IMR-90 (cell line): ENCODE data around the gene KRT36. TPM values are rescaled to one million over a fixed set of nuclear protein-coding genes. Genes with fewer than 3 reads are reported as not detected.

Source experiments
- ATAC-seq: fragments of 200-7000 bp; cut with Tn5 transposase; 2 replicates; pipeline ENCODE4 v1.9.1; 2020; ENCODE audit warnings: low read depth, mild to moderate bottlenecking, moderate library complexity
- BruUV-seq: library from RNA; stranded (reverse); fragments of 400-500 nt; replicated peaks from 2 replicates; lab custom pipeline; 2021; lab: Mats Ljungman, UMichigan
- CTCF ChIA-PET: fragments of 300-600 bp; formaldehyde crosslinking; extraction: SDS; loops from one replicate; lab custom pipeline; 2021; ENCODE audit warnings: antibody characterized with exemption; lab: Yijun Ruan, JAX
- POLR2A ChIA-PET: fragments of 300-600 bp; sonication (Branson Sonifier 250); formaldehyde crosslinking; loops from one replicate; lab custom pipeline; 2022; ENCODE audit warnings: antibody characterized with exemption; ENCODE audit not compliant: unreplicated experiment; lab: Charles Lee
- DNase-seq: peaks from one replicate; pipeline ENCODE4 v3.0.0; 2013
- H2AFZ ChIP-seq: replicated peaks from 2 replicates; pipeline ENCODE3; 2013; ENCODE audit warnings: low read length, mild to moderate bottlenecking; ENCODE audit not compliant: poor library complexity
- H2AK5ac ChIP-seq: 2 replicates; pipeline ENCODE4 v1.6.1; 2013; ENCODE audit warnings: low read depth, low read length, inconsistent platforms
- H2AK9ac ChIP-seq: replicated peaks from 2 replicates; pipeline ENCODE3; 2013; ENCODE audit warnings: mild to moderate bottlenecking, low read depth, low read length, moderate library complexity; ENCODE audit not compliant: poor library complexity
- H2BK120ac ChIP-seq: 2 replicates; pipeline ENCODE4 v1.6.1; 2013; ENCODE audit warnings: low read depth, low read length, inconsistent platforms
- H2BK15ac ChIP-seq: 3 replicates; pipeline ENCODE4 v1.6.1; 2013; ENCODE audit warnings: low read depth, low read length, inconsistent platforms
- H2BK20ac ChIP-seq: 2 replicates; pipeline ENCODE4 v1.6.1; 2013; ENCODE audit warnings: low read depth, mild to moderate bottlenecking, inconsistent platforms, low read length, moderate library complexity
- H2BK5ac ChIP-seq: 2 replicates; pipeline ENCODE4 v1.6.1; 2013; ENCODE audit warnings: mild to moderate bottlenecking, low read depth, low read length, inconsistent platforms; ENCODE audit not compliant: poor library complexity, severe bottlenecking
- H3K14ac ChIP-seq: replicated peaks from 2 replicates; pipeline ENCODE4 v1.6.1; 2013; ENCODE audit warnings: low read depth, low read length, inconsistent platforms
- H3K18ac ChIP-seq: 2 replicates; pipeline ENCODE4 v1.6.1; 2013; ENCODE audit warnings: low read depth, low read length, control low read depth
- H3K23ac ChIP-seq: 2 replicates; pipeline ENCODE4 v1.6.1; 2013; ENCODE audit warnings: low read depth, low read length, inconsistent platforms
- H3K27ac ChIP-seq: 2 replicates; pipeline ENCODE4 v1.5.1; 2013; ENCODE audit warnings: mild to moderate bottlenecking, control low read depth, low read length; ENCODE audit not compliant: insufficient read depth
- H3K27me3 ChIP-seq: 2 replicates; pipeline ENCODE4 v1.6.1; 2013; ENCODE audit warnings: low read length; ENCODE audit not compliant: control insufficient read depth, insufficient read depth
- H3K36me3 ChIP-seq: 2 replicates; pipeline ENCODE4 v1.6.1; 2013; ENCODE audit warnings: low read length, mixed read lengths; ENCODE audit not compliant: control insufficient read depth, insufficient read depth
- H3K4ac ChIP-seq: 2 replicates; pipeline ENCODE4 v1.6.1; 2013; ENCODE audit warnings: low read depth, low read length, inconsistent platforms
- H3K4me1 ChIP-seq: 2 replicates; pipeline ENCODE4 v1.6.1; 2013; ENCODE audit warnings: low read length, mixed read lengths; ENCODE audit not compliant: control insufficient read depth, insufficient read depth
- H3K4me2 ChIP-seq: 2 replicates; pipeline ENCODE4 v1.6.1; 2013; ENCODE audit warnings: low read depth, mild to moderate bottlenecking, control low read depth, low read length, moderate library complexity
- H3K4me3 ChIP-seq: 2 replicates; pipeline ENCODE4 v1.5.1; 2013; ENCODE audit warnings: low read depth, mild to moderate bottlenecking, control low read depth, low read length, moderate library complexity; ENCODE audit not compliant: insufficient read depth
- H3K56ac ChIP-seq: 2 replicates; pipeline ENCODE4 v1.6.1; 2013; ENCODE audit warnings: low read length, inconsistent platforms; ENCODE audit not compliant: insufficient read depth; ENCODE audit errors: extremely low read depth
- H3K79me1 ChIP-seq, 2 experiments: 2 replicates each; pipeline ENCODE4 v1.6.1; 2013; ENCODE audit warnings: low read length in 2 of 2, inconsistent platforms in 1 of 2, low read depth in 1 of 2
- H3K9ac ChIP-seq: 2 replicates; pipeline ENCODE4 v1.6.1; 2013; ENCODE audit warnings: low read depth, low read length, control low read depth
- H3K9me1 ChIP-seq: 2 replicates; pipeline ENCODE4 v1.6.1; 2013; ENCODE audit warnings: low read length, inconsistent platforms; ENCODE audit not compliant: insufficient read depth
- H3K9me3 ChIP-seq: 2 replicates; pipeline ENCODE4 v1.6.1; 2013; ENCODE audit warnings: low read length; ENCODE audit not compliant: control insufficient read depth, insufficient read depth
- H4K20me1 ChIP-seq: 2 replicates; pipeline ENCODE4 v1.6.1; 2013; ENCODE audit warnings: low read length, inconsistent platforms; ENCODE audit not compliant: insufficient read depth
- H4K5ac ChIP-seq: 2 replicates; pipeline ENCODE4 v1.6.1; 2013; ENCODE audit warnings: mild to moderate bottlenecking, low read depth, low read length, control low read depth
- H4K8ac ChIP-seq, 2 experiments: 2 replicates each; pipeline ENCODE4 v1.6.1; 2013; ENCODE audit warnings: low read depth in 2 of 2, low read length in 2 of 2, control low read depth in 1 of 2, inconsistent platforms in 1 of 2
- H4K91ac ChIP-seq: 2 replicates; pipeline ENCODE4 v1.6.1; 2013; ENCODE audit warnings: low read depth, low read length, inconsistent platforms; ENCODE audit not compliant: insufficient read depth
- CEBPB ChIP-seq: IDR thresholded peaks from 2 replicates; pipeline ENCODE4 v1.6.1; 2012; ENCODE audit warnings: low read depth, low read length, improper control_type of control experiment
- FOS ChIP-seq: fragments of 150-350 bp; IDR thresholded peaks from 2 replicates; pipeline ENCODE4 v1.6.1; 2016; ENCODE audit warnings: low read depth, low read length
- MAFK ChIP-seq: IDR thresholded peaks from 2 replicates; pipeline ENCODE4 v1.6.1; 2012; ENCODE audit warnings: low read depth, low read length, improper control_type of control experiment
- MAZ ChIP-seq: IDR thresholded peaks from 2 replicates; pipeline ENCODE4 v1.6.1; 2012; ENCODE audit warnings: low read depth, mild to moderate bottlenecking, low read length, improper control_type of control experiment, moderate library complexity, borderline replicate concordance
- NFE2L2 ChIP-seq: fragments of 150-350 bp; IDR thresholded peaks from 2 replicates; pipeline ENCODE4 v1.6.1; 2016; ENCODE audit warnings: low read depth, mild to moderate bottlenecking, low read length
- POLR2A ChIP-seq: IDR thresholded peaks from 2 replicates; pipeline ENCODE4 v1.6.1; 2012; ENCODE audit warnings: mild to moderate bottlenecking, low read depth, low read length
- RAD21 ChIP-seq: IDR thresholded peaks from 2 replicates; pipeline ENCODE4 v1.6.1; 2012; ENCODE audit warnings: low read length, improper control_type of control experiment
- RCOR1 ChIP-seq: IDR thresholded peaks from 2 replicates; pipeline ENCODE4 v1.6.1; 2012; ENCODE audit warnings: mild to moderate bottlenecking, low read length, improper control_type of control experiment; ENCODE audit not compliant: insufficient replicate concordance
- SMC3 ChIP-seq: fragments of 150-350 bp; IDR thresholded peaks from 2 replicates; pipeline ENCODE4 v1.6.1; 2016; ENCODE audit warnings: low read depth, mild to moderate bottlenecking, antibody characterized with exemption, low read length, moderate library complexity
- WGBS, 2 experiments: methylation state at CpG; one replicate each; pipeline versions ENCODE4 v1.1.5 to v1.1.7; 2013; ENCODE audit warnings: missing lambda C conversion rate in 2 of 2; ENCODE audit not compliant: insufficient read length in 1 of 2; ENCODE audit errors: extremely low coverage in 2 of 2; 5-methylcytosine and 5-hydroxymethylcytosine counted together
- dilution Hi-C: fragments of 300-500 bp; cut with HindIII; formaldehyde crosslinking; loops from one replicate; pipeline ENCODE4 v1.14.3; 2018; ENCODE audit warnings: low sequenced_read_pairs; ENCODE audit not compliant: unreplicated experiment
- in situ Hi-C: fragments of 300-500 bp; cut with MboI; formaldehyde crosslinking; loops from 3 replicates; pipeline ENCODE4 v1.14.3; 2019; ENCODE audit warnings: low sequenced_read_pairs, inconsistent platforms, mixed read lengths
- intact Hi-C: fragments of 100-400 bp; cut with micrococcal nuclease; formaldehyde crosslinking; loops from 2 replicates; pipeline ENCODE4 v1.10.0; 2022
- polyA plus RNA-seq, 3 experiments: library from polyadenylated mRNA; depleted of rRNA; stranded (reverse); fragments of >200 nt; gene quantifications; 2 replicates each; pipeline ENCODE4 v1.2.3, GENCODE V29; 2012; ENCODE audit warnings: low replicate concordance in 1 of 3
- total RNA-seq: library from RNA; depleted of rRNA; stranded (reverse); fragments of >200 nt; gene quantifications from 2 replicates; pipeline ENCODE4 v1.2.3, GENCODE V29; 2012
- TF ChIP-seq, protein P1 (sequence below): conservative IDR thresholded peaks from 2 replicates; pipeline ENCODE4 v1.5.1; 2012; ENCODE audit warnings: mild to moderate bottlenecking, low read depth, low read length, improper control_type of control experiment
- TF ChIP-seq, protein P2 (sequence below): fragments of 150-350 bp; IDR thresholded peaks from 2 replicates; pipeline ENCODE4 v1.6.1; 2016; ENCODE audit warnings: low read depth, mild to moderate bottlenecking, low read length, moderate library complexity, borderline replicate concordance

The KRT36 gene
- total and polyA plus RNA-seq, 2 of the 4 experiments (the other 2 are of a cell fraction), result not detected

DNA sequence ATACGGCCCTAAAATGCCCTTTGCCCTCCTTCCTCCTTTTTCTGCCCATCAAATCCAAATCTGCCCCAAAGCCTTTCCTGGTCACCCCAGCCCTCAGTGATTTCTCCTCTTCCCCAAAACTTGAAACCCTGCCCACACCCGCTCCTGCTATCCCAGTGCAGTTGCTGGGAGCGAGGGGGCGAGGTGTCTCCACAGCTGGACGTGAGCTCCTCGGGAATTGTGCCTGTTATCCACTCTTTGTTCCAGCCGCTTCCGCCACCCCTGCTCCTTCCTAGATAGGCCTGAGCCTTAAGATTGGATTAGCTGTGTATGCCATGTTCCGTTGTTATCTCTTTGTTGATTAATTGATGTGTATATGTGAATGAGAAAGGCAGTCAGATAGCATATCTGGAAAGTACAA is 6.2 kb downstream of the KRT36 start:
- in situ Hi-C loops (no loop called here), dilution Hi-C loops (no loop called here), intact Hi-C loops (no loop called here)
- no peak overlapping the region for H2AK9ac ChIP-seq
- H4K20me1 ChIP-seq, result no peaks in the 10 kb centered on the region
- no peak overlapping the region for H4K5ac ChIP-seq
- ATAC-seq (no peak), DNase-seq (no peak)
- no peaks in the 10 kb centered on the region for H3K9me3 ChIP-seq
- no peak overlapping the region for H2BK15ac ChIP-seq
- H4K8ac ChIP-seq, result no peak overlapping the region
- H3K36me3 ChIP-seq, result no peaks in the 10 kb centered on the region
- WGBS, 2 experiments, result 80% methylated on average over 1 of the region's 9 CpGs; no CpG with 5 or more reads in 1 of the 2 experiments
- no peaks in the 10 kb centered on the region for H3K4me1 ChIP-seq
- H3K79me1 ChIP-seq, result no peaks in the 10 kb centered on the region
- no peak overlapping the region for H3K14ac ChIP-seq
- no peak overlapping the region for H3K18ac ChIP-seq
- no peak overlapping the region for H2BK5ac ChIP-seq
- ChIA-PET POLR2A (no interaction called here), CTCF (no interaction called here)
- TF ChIP-seq NFE2L2 (no peak), MAZ (no peak), POLR2A (no peak), CEBPB (no peak), RAD21 (no peak), SMC3 (no peak), RCOR1 (no peak), MAFK (no peak), FOS (no peak)
- TF ChIP-seq, protein P1, sequence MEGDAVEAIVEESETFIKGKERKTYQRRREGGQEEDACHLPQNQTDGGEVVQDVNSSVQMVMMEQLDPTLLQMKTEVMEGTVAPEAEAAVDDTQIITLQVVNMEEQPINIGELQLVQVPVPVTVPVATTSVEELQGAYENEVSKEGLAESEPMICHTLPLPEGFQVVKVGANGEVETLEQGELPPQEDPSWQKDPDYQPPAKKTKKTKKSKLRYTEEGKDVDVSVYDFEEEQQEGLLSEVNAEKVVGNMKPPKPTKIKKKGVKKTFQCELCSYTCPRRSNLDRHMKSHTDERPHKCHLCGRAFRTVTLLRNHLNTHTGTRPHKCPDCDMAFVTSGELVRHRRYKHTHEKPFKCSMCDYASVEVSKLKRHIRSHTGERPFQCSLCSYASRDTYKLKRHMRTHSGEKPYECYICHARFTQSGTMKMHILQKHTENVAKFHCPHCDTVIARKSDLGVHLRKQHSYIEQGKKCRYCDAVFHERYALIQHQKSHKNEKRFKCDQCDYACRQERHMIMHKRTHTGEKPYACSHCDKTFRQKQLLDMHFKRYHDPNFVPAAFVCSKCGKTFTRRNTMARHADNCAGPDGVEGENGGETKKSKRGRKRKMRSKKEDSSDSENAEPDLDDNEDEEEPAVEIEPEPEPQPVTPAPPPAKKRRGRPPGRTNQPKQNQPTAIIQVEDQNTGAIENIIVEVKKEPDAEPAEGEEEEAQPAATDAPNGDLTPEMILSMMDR, result no peak
- TF ChIP-seq, protein P2, sequence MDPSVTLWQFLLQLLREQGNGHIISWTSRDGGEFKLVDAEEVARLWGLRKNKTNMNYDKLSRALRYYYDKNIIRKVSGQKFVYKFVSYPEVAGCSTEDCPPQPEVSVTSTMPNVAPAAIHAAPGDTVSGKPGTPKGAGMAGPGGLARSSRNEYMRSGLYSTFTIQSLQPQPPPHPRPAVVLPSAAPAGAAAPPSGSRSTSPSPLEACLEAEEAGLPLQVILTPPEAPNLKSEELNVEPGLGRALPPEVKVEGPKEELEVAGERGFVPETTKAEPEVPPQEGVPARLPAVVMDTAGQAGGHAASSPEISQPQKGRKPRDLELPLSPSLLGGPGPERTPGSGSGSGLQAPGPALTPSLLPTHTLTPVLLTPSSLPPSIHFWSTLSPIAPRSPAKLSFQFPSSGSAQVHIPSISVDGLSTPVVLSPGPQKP, result no peak
- H3K27ac ChIP-seq, result no peak overlapping the region
- no peaks in the 10 kb centered on the region for H3K9me1 ChIP-seq
- H3K23ac ChIP-seq, result no peak overlapping the region
- H2AK5ac ChIP-seq, result no peak overlapping the region
- H2BK20ac ChIP-seq, result no peak overlapping the region
- H3K56ac ChIP-seq, result no peak overlapping the region
- H3K4ac ChIP-seq, result no peak overlapping the region
- no peak overlapping the region for H4K91ac ChIP-seq
- BruUV-seq, result no TSS peak
- H3K27me3 ChIP-seq, result peaks cover 9% of the 10 kb centered on the region; the same call in 1 of the 2 replicates
- no peak overlapping the region for H2BK120ac ChIP-seq
- H3K9ac ChIP-seq, result no peak overlapping the region
- H3K4me3 ChIP-seq, result no peak overlapping the region
- H2AFZ ChIP-seq, result peak overlapping the region; percentile 17
- no peak overlapping the region for H3K4me2 ChIP-seq
